ENCODE data around the gene BAG3.
A peak's percentile ranks its signal among the peaks of the same experiment; 100 is the strongest.

Gene BAG3

GRCh38 chr10:119686465-119687191, 35.4 kb downstream of the BAG3 start:
- TF ChIP-seq, protein P1, sequence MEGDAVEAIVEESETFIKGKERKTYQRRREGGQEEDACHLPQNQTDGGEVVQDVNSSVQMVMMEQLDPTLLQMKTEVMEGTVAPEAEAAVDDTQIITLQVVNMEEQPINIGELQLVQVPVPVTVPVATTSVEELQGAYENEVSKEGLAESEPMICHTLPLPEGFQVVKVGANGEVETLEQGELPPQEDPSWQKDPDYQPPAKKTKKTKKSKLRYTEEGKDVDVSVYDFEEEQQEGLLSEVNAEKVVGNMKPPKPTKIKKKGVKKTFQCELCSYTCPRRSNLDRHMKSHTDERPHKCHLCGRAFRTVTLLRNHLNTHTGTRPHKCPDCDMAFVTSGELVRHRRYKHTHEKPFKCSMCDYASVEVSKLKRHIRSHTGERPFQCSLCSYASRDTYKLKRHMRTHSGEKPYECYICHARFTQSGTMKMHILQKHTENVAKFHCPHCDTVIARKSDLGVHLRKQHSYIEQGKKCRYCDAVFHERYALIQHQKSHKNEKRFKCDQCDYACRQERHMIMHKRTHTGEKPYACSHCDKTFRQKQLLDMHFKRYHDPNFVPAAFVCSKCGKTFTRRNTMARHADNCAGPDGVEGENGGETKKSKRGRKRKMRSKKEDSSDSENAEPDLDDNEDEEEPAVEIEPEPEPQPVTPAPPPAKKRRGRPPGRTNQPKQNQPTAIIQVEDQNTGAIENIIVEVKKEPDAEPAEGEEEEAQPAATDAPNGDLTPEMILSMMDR (conservative IDR thresholded peaks at IDR 0.05; ENCODE audit: low read length) = peak; percentile 82
- H3K4me3 ChIP-seq (ENCODE audit: low read length) = peak overlapping the region; percentile 44
- DNase-seq (ENCODE audit: low read depth) = peak; percentile 74

GRCh38 chr10:119687192-119688032, 36.2 kb downstream of the BAG3 start:
- TF ChIP-seq, protein P1 (conservative IDR thresholded peaks at IDR 0.05; ENCODE audit: low read length) = no peak
- H3K4me3 ChIP-seq (ENCODE audit: low read length) = no peak overlapping the region
- no peak for DNase-seq (ENCODE audit: low read depth)

DNA sequence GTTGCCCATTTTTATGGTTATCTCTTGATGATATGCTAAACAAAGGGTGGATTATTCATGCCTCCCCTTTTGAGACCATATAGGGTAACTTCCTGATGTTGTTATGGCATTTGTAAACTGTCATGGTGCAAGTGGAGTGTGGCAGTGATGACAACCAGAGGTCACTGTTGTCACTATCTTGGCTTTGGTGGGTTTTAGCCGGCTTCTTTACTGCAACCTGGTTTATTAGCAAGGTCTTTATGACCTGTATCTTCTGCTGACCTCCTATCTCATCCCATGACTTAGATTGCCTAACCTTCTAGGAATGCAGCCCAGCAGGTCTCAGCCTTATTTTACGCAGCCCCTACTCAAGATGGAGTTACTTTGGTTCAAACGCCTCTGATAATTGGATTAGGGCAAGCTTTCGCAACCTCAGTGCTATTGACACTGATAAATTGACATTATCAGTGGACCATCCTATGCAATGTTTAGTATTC, 36.9 kb downstream of the BAG3 start:
- H3K4me3 ChIP-seq (ENCODE audit: low read length) = no peak overlapping the region
- TF ChIP-seq, protein P1 (conservative IDR thresholded peaks at IDR 0.05; ENCODE audit: low read length) = no peak
- no peak for DNase-seq (ENCODE audit: low read depth)

DNA sequence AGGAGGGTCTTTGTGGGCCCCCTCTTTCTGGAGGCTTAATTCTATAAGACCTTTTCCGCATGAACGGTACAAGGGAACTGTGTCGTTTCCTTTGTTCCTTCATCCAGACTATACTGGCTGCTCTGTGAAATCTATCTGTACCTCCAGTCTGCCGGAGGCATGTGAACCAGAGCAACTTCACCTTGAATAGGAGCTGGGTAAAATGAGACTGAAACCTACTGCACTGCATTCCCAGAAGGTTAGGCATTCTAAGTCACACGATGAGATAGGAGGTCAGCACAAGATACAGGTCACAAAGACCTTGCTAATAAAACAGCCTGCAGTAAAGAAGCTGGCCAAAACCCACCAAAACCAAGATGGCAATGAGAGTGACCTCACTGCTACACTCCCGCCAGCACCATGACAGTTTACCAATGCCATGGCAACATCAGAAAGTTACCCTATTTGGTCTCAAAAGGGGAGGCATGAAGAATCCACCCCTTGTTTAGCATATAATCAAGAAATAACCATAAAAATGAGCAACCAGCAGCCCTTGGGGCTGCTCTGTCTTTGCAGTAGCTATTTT, 37.9 kb downstream of the BAG3 start:
- H3K4me3 ChIP-seq (ENCODE audit: low read length) = no peak overlapping the region
- DNase-seq (ENCODE audit: low read depth) = no peak
- TF ChIP-seq, protein P1 (conservative IDR thresholded peaks at IDR 0.05; ENCODE audit: low read length) = no peak

GRCh38 chr10:119691726-119692125, 40.5 kb downstream of the BAG3 start:
- TF ChIP-seq, protein P1 (conservative IDR thresholded peaks at IDR 0.05; ENCODE audit: low read length) = no peak
- no peak overlapping the region for H3K4me3 ChIP-seq (ENCODE audit: low read length)
- no peak for DNase-seq (ENCODE audit: low read depth)

- DNase-seq (ENCODE audit: low read depth) = no peak
- TF ChIP-seq, protein P1 (conservative IDR thresholded peaks at IDR 0.05; ENCODE audit: low read length) = no peak
Measured at GRCh38 chr10:119693262-119693957, 42.2 kb downstream of the BAG3 start.

More at GRCh38 chr10:119693262-119693957, 42.2 kb downstream of the BAG3 start:
- no peak overlapping the region for H3K4me3 ChIP-seq (ENCODE audit: low read length)
